Measurements from ENCODE around the gene UNKL. TPM values are rescaled to one million over a fixed set of nuclear protein-coding genes. Genes with fewer than 3 reads are reported as not detected.

The UNKL gene
- total RNA-seq, 2 donors from 2014 or later = 46.4 to 48.3 TPM

GRCh38 chr16:1443980-1444729 is 29.7 kb upstream of the UNKL start, which contains the start of gene CCDC154:
TSS of gene CCDC154 (minus strand) at chr16:1444556. CDS start at chr16:1444322, 234 bp downstream.
- no peak for DNase-seq
- H3K36me3 Mint-ChIP-seq (ENCODE audit: low read depth) = peaks cover 9% of the 10 kb centered on the region
- H3K9me3 ChIP-seq (ENCODE audit: control insufficient read depth, low read length) = no peaks in the 10 kb centered on the region
- no peaks in the 10 kb centered on the region for H3K4me1 Mint-ChIP-seq
- no peak within 1 kb of the TSS for H3K9ac ChIP-seq (ENCODE audit: extremely low read depth, low read length, poor library complexity, severe bottlenecking)
- peak within 1 kb of the TSS; percentile 52 for H3K27ac Mint-ChIP-seq
- no peak for TF ChIP-seq CTCF (conservative IDR thresholded peaks at IDR 0.05)
- H3K4me1 ChIP-seq (ENCODE audit: control insufficient read depth, insufficient read depth, low read length) = no peaks in the 10 kb centered on the region
- H3K36me3 ChIP-seq (ENCODE audit: control insufficient read depth, insufficient read depth, low read length) = no peaks in the 10 kb centered on the region
- H3K27me3 ChIP-seq (ENCODE audit: control insufficient read depth, insufficient read depth, low read length, poor library complexity, severe bottlenecking) = no peaks in the 10 kb centered on the region
- WGBS, 2 experiments (ENCODE audit: insufficient coverage in 1 of 2, insufficient read length in 1 of 2) = 91 to 96% methylated on average over 7 to 27 of the region's 27 CpGs
- no peaks in the 10 kb centered on the region for H3K27me3 Mint-ChIP-seq (ENCODE audit: insufficient read depth)
- H3K9me3 Mint-ChIP-seq = no peaks in the 10 kb centered on the region
- no peak within 1 kb of the TSS for H3K4me3 Mint-ChIP-seq
- H3K4me3 ChIP-seq (ENCODE audit: low read length) = no peak within 1 kb of the TSS
- peak within 1 kb of the TSS; percentile 24 for H3K27ac ChIP-seq (ENCODE audit: low read depth, low read length)

GRCh38 chr16:1443403-1443973 is 29.0 kb upstream of the UNKL start:
- TF ChIP-seq CTCF (conservative IDR thresholded peaks at IDR 0.05) = no peak
- H3K27ac ChIP-seq (ENCODE audit: low read depth, low read length) = peak overlapping the region; percentile 24
- H3K27me3 Mint-ChIP-seq (ENCODE audit: insufficient read depth) = no peaks in the 10 kb centered on the region
- H3K4me3 Mint-ChIP-seq = no peak overlapping the region
- no peaks in the 10 kb centered on the region for H3K4me1 Mint-ChIP-seq
- H3K27me3 ChIP-seq (ENCODE audit: control insufficient read depth, insufficient read depth, low read length, poor library complexity, severe bottlenecking) = no peaks in the 10 kb centered on the region
- H3K27ac Mint-ChIP-seq = no peak overlapping the region
- no peak overlapping the region for H3K9ac ChIP-seq (ENCODE audit: extremely low read depth, low read length, poor library complexity, severe bottlenecking)
- no peak for DNase-seq
- H3K36me3 Mint-ChIP-seq (ENCODE audit: low read depth) = peaks cover 8% of the 10 kb centered on the region
- no peaks in the 10 kb centered on the region for H3K9me3 Mint-ChIP-seq
- no peak overlapping the region for H3K4me3 ChIP-seq (ENCODE audit: low read length)
- WGBS, 2 experiments (ENCODE audit: insufficient coverage in 1 of 2, insufficient read length in 1 of 2) = 89 to 92% methylated on average over 29 to 38 of the region's 38 CpGs
- H3K4me1 ChIP-seq (ENCODE audit: control insufficient read depth, insufficient read depth, low read length) = no peaks in the 10 kb centered on the region
- no peaks in the 10 kb centered on the region for H3K9me3 ChIP-seq (ENCODE audit: control insufficient read depth, low read length)
- no peaks in the 10 kb centered on the region for H3K36me3 ChIP-seq (ENCODE audit: control insufficient read depth, insufficient read depth, low read length)

GRCh38 chr16:1442697-1443096 is 28.2 kb upstream of the UNKL start:
- no peak overlapping the region for H3K27ac ChIP-seq (ENCODE audit: low read depth, low read length)
- no peak for DNase-seq
- no peak overlapping the region for H3K4me3 Mint-ChIP-seq
- H3K36me3 ChIP-seq (ENCODE audit: control insufficient read depth, insufficient read depth, low read length) = no peaks in the 10 kb centered on the region
- H3K4me1 ChIP-seq (ENCODE audit: control insufficient read depth, insufficient read depth, low read length) = no peaks in the 10 kb centered on the region
- H3K27me3 Mint-ChIP-seq (ENCODE audit: insufficient read depth) = no peaks in the 10 kb centered on the region
- H3K27me3 ChIP-seq (ENCODE audit: control insufficient read depth, insufficient read depth, low read length, poor library complexity, severe bottlenecking) = no peaks in the 10 kb centered on the region
- 91 to 92% methylated on average over 19 to 24 of the region's 24 CpGs for WGBS, 2 experiments (ENCODE audit: insufficient coverage in 1 of 2, insufficient read length in 1 of 2)
- H3K9ac ChIP-seq (ENCODE audit: extremely low read depth, low read length, poor library complexity, severe bottlenecking) = no peak overlapping the region
- TF ChIP-seq CTCF (conservative IDR thresholded peaks at IDR 0.05) = no peak
- no peak overlapping the region for H3K27ac Mint-ChIP-seq
- H3K36me3 Mint-ChIP-seq (ENCODE audit: low read depth) = peaks cover under 1% of the 10 kb centered on the region
- H3K4me1 Mint-ChIP-seq = no peaks in the 10 kb centered on the region
- H3K4me3 ChIP-seq (ENCODE audit: low read length) = no peak overlapping the region
- no peaks in the 10 kb centered on the region for H3K9me3 Mint-ChIP-seq
- H3K9me3 ChIP-seq (ENCODE audit: control insufficient read depth, low read length) = no peaks in the 10 kb centered on the region

Measured in endodermal cell (in vitro differentiated cells).